ENCODE data around the gene FAH.
A peak's percentile ranks its signal among the peaks of the same experiment; 100 is the strongest.
"Not testable (repeated sequence)": the region's sequence is repeated elsewhere in the genome, so short reads cannot be mapped to it uniquely, and the experiment has no call there.

FAH gene

GRCh38 chr15:80127911-80128310 lies 24.9 kb upstream of the FAH start:
- DNase-seq (no peak), ATAC-seq (no peak)
- no peak overlapping the region for H3K4me3 Mint-ChIP-seq
- no peaks in the 10 kb centered on the region for H3K4me1 Mint-ChIP-seq
- H3K27me3 Mint-ChIP-seq = no peaks in the 10 kb centered on the region
- no peaks in the 10 kb centered on the region for H3K9me3 Mint-ChIP-seq
- H3K27ac Mint-ChIP-seq = no peak overlapping the region
- peaks cover 17% of the 10 kb centered on the region for H3K36me3 Mint-ChIP-seq (ENCODE audit: low read depth)

GRCh38 chr15:80132382-80132781 lies 20.4 kb upstream of the FAH start:
- no peaks in the 10 kb centered on the region for H3K9me3 Mint-ChIP-seq
- no peak for DNase-seq

GRCh38 chr15:80136854-80137253 lies 15.9 kb upstream of the FAH start:
- no peaks in the 10 kb centered on the region for H3K9me3 Mint-ChIP-seq
- H3K27me3 Mint-ChIP-seq = no peaks in the 10 kb centered on the region
- H3K27ac Mint-ChIP-seq = no peak overlapping the region
- no peak for ATAC-seq
- no peak overlapping the region for H3K4me3 Mint-ChIP-seq
- peaks cover 14% of the 10 kb centered on the region for H3K36me3 Mint-ChIP-seq (ENCODE audit: low read depth)
- H3K4me1 Mint-ChIP-seq = no peaks in the 10 kb centered on the region
- no peak for DNase-seq

More at GRCh38 chr15:80132382-80132781, 20.4 kb upstream of the FAH start:
- no peaks in the 10 kb centered on the region for H3K27me3 Mint-ChIP-seq
- H3K4me3 Mint-ChIP-seq = no peak overlapping the region
- no peak for ATAC-seq
- peaks cover 14% of the 10 kb centered on the region for H3K36me3 Mint-ChIP-seq (ENCODE audit: low read depth)
- no peaks in the 10 kb centered on the region for H3K4me1 Mint-ChIP-seq
- H3K27ac Mint-ChIP-seq = no peak overlapping the region

- Mint-ChIP-seq H3K4me1 (no peaks in the 10 kb centered on the region), H3K9me3 (no peaks in the 10 kb centered on the region), H3K36me3 (ENCODE audit: low read depth) (peaks cover 12% of the 10 kb centered on the region), H3K4me3 (no peak overlapping the region), H3K27ac (no peak overlapping the region), H3K27me3 (no peaks in the 10 kb centered on the region)
- ATAC-seq (no peak), DNase-seq (no peak)
These were observed 13.8 kb upstream of the FAH start for GRCh38 chr15:80138961-80139360.

- peaks cover 3% of the 10 kb centered on the region for H3K36me3 Mint-ChIP-seq (ENCODE audit: low read depth)
- H3K4me1 Mint-ChIP-seq = no peaks in the 10 kb centered on the region
- no peak overlapping the region for H3K27ac Mint-ChIP-seq
- DNase-seq = no peak
- H3K4me3 Mint-ChIP-seq = no peak overlapping the region
- ATAC-seq = no peak
- no peaks in the 10 kb centered on the region for H3K9me3 Mint-ChIP-seq
- no peaks in the 10 kb centered on the region for H3K27me3 Mint-ChIP-seq
These were observed 11.9 kb upstream of the FAH start for GRCh38 chr15:80140909-80141308.

GRCh38 chr15:80141916-80142598 lies 10.7 kb upstream of the FAH start:
- ATAC-seq (no peak), DNase-seq (no peak)
- no peak overlapping the region for H3K27ac Mint-ChIP-seq
- no peaks in the 10 kb centered on the region for H3K9me3 Mint-ChIP-seq
- no peaks in the 10 kb centered on the region for H3K27me3 Mint-ChIP-seq
- no peak overlapping the region for H3K4me3 Mint-ChIP-seq
- H3K4me1 Mint-ChIP-seq = no peaks in the 10 kb centered on the region
- peaks cover under 1% of the 10 kb centered on the region for H3K36me3 Mint-ChIP-seq (ENCODE audit: low read depth)

GRCh38 chr15:80142646-80143045 lies 10.2 kb upstream of the FAH start:
- Mint-ChIP-seq H3K36me3 (ENCODE audit: low read depth) (no peaks in the 10 kb centered on the region), H3K4me3 (no peak overlapping the region), H3K27me3 (no peaks in the 10 kb centered on the region), H3K4me1 (no peaks in the 10 kb centered on the region), H3K9me3 (no peaks in the 10 kb centered on the region), H3K27ac (no peak overlapping the region)
- DNase-seq = no peak
- ATAC-seq = no peak

GRCh38 chr15:80151148-80151547 lies 1.7 kb upstream of the FAH start:
- no peaks in the 10 kb centered on the region for H3K27me3 Mint-ChIP-seq

GRCh38 chr15:80151576-80151975 lies 1.2 kb upstream of the FAH start:
- H3K27ac Mint-ChIP-seq = no peak overlapping the region
- DNase-seq = no peak
- no peaks in the 10 kb centered on the region for H3K36me3 Mint-ChIP-seq (ENCODE audit: low read depth)
- H3K27me3 Mint-ChIP-seq = no peaks in the 10 kb centered on the region
- no peak for ATAC-seq
- H3K4me3 Mint-ChIP-seq = peak overlapping the region; percentile 73
- no peaks in the 10 kb centered on the region for H3K9me3 Mint-ChIP-seq
- H3K4me1 Mint-ChIP-seq = peaks cover 29% of the 10 kb centered on the region

More at GRCh38 chr15:80151148-80151547, 1.7 kb upstream of the FAH start:
- peaks cover 29% of the 10 kb centered on the region for H3K4me1 Mint-ChIP-seq
- DNase-seq (no peak), ATAC-seq (no peak)
- no peaks in the 10 kb centered on the region for H3K9me3 Mint-ChIP-seq
- H3K27ac Mint-ChIP-seq = no peak overlapping the region
- H3K36me3 Mint-ChIP-seq (ENCODE audit: low read depth) = no peaks in the 10 kb centered on the region
- H3K4me3 Mint-ChIP-seq = no peak overlapping the region

GRCh38 chr15:80152180-80152895 lies 461 bp upstream of the FAH start:
- Mint-ChIP-seq H3K36me3 (ENCODE audit: low read depth) (no peaks in the 10 kb centered on the region), H3K27ac (no peak overlapping the region), H3K4me3 (peak overlapping the region; percentile 91), H3K27me3 (no peaks in the 10 kb centered on the region), H3K4me1 (peaks cover 29% of the 10 kb centered on the region), H3K9me3 (no peaks in the 10 kb centered on the region)
- ATAC-seq (peak; percentile 75), DNase-seq (peak; percentile 90)

- Mint-ChIP-seq H3K4me1 (peaks cover 29% of the 10 kb centered on the region), H3K27ac (no peak overlapping the region), H3K4me3 (peak overlapping the region; percentile 91), H3K9me3 (no peaks in the 10 kb centered on the region), H3K36me3 (ENCODE audit: low read depth) (no peaks in the 10 kb centered on the region), H3K27me3 (no peaks in the 10 kb centered on the region)
- DNase-seq = no peak
- no peak for ATAC-seq
These were observed 1.1 kb downstream of the FAH start for GRCh38 chr15:80153900-80154299.

- Mint-ChIP-seq H3K27me3 (no peaks in the 10 kb centered on the region), H3K4me1 (peaks cover 30% of the 10 kb centered on the region), H3K27ac (no peak overlapping the region), H3K9me3 (no peaks in the 10 kb centered on the region), H3K4me3 (peak overlapping the region; percentile 91), H3K36me3 (ENCODE audit: low read depth) (peaks cover 1% of the 10 kb centered on the region)
- ATAC-seq = no peak
- DNase-seq = no peak
These were observed 1.5 kb downstream of the FAH start for GRCh38 chr15:80154336-80154735.

- no peak for DNase-seq
- H3K4me3 Mint-ChIP-seq = no peak overlapping the region
- H3K27me3 Mint-ChIP-seq = no peaks in the 10 kb centered on the region
- H3K9me3 Mint-ChIP-seq = no peaks in the 10 kb centered on the region
- no peak overlapping the region for H3K27ac Mint-ChIP-seq
- ATAC-seq = no peak
- peaks cover 8% of the 10 kb centered on the region for H3K36me3 Mint-ChIP-seq (ENCODE audit: low read depth)
- peaks cover 37% of the 10 kb centered on the region for H3K4me1 Mint-ChIP-seq
These were observed 2.2 kb downstream of the FAH start for GRCh38 chr15:80155001-80155377.

- H3K4me3 Mint-ChIP-seq, ATAC-seq, H3K9me3 Mint-ChIP-seq, H3K27me3 Mint-ChIP-seq, H3K27ac Mint-ChIP-seq, DNase-seq: not testable (repeated sequence)
- Mint-ChIP-seq H3K4me1 (peaks cover 43% of the 10 kb centered on the region), H3K36me3 (ENCODE audit: low read depth) (peaks cover 11% of the 10 kb centered on the region)
These were observed 2.8 kb downstream of the FAH start for GRCh38 chr15:80155378-80156175.

All from activated naive CD8-positive, alpha-beta T cell treated with anti-CD3 and anti-CD28 coated beads, Interleukin-2, amount 50 U/mL, for 24 hours (primary cell).